DOHH2 (cell line): ENCODE measurements around the gene LCP2.

ENCODE experiments used
- H3F3A ChIP-seq: fragments of 200-600 bp; sonication (generic), shearing (Covaris generic); 2 replicates; pipeline ENCODE4 v1.6.0; 2016; ENCODE audit warnings: antibody characterized with exemption, mild to moderate bottlenecking; ENCODE audit not compliant: control insufficient read depth, insufficient read depth
- H3K27ac ChIP-seq: fragments of 200-600 bp; sonication (generic); 2 replicates; pipeline ENCODE4 v1.5.1; 2014; ENCODE audit warnings: low read depth, mild to moderate bottlenecking, low read length, moderate library complexity
- H3K27me3 ChIP-seq: fragments of 200-600 bp; sonication (generic); 2 replicates; pipeline ENCODE4 v1.6.1; 2014; ENCODE audit warnings: mild to moderate bottlenecking, low read length, mixed read lengths; ENCODE audit not compliant: control insufficient read depth
- H3K36me3 ChIP-seq: fragments of 200-600 bp; sonication (generic); 2 replicates; pipeline ENCODE4 v1.6.1; 2014; ENCODE audit warnings: mild to moderate bottlenecking, low read length, moderate library complexity, mixed read lengths; ENCODE audit not compliant: control insufficient read depth
- H3K4me1 ChIP-seq: fragments of 200-600 bp; sonication (generic); 2 replicates; pipeline ENCODE4 v1.6.1; 2014; ENCODE audit warnings: mild to moderate bottlenecking, low read length, mixed read lengths; ENCODE audit not compliant: control insufficient read depth
- H3K4me2 ChIP-seq: fragments of 200-600 bp; sonication (generic); 2 replicates; pipeline ENCODE4 v1.6.0; 2014; ENCODE audit warnings: mild to moderate bottlenecking, low read length, moderate library complexity
- H3K4me3 ChIP-seq: fragments of 200-600 bp; sonication (generic); 2 replicates; pipeline ENCODE4 v1.5.1; 2014; ENCODE audit warnings: mild to moderate bottlenecking, low read length, mixed read lengths
- H3K79me2 ChIP-seq: fragments of 200-600 bp; sonication (generic); 2 replicates; pipeline ENCODE4 v1.6.1; 2014; ENCODE audit warnings: mild to moderate bottlenecking, low read length, mixed read lengths; ENCODE audit not compliant: control insufficient read depth
- H3K9me2 ChIP-seq: fragments of 200-600 bp; sonication (generic); replicated peaks from 2 replicates; pipeline ENCODE4 v1.6.1; 2014; ENCODE audit warnings: mild to moderate bottlenecking, low read length, mixed read lengths; ENCODE audit not compliant: control insufficient read depth
- H3K9me3 ChIP-seq: fragments of 200-600 bp; sonication (generic); 2 replicates; pipeline ENCODE4 v1.6.1; 2014; ENCODE audit warnings: antibody characterized with exemption, low read length, mixed read lengths; ENCODE audit not compliant: control insufficient read depth, insufficient read depth
- H4K20me1 ChIP-seq: fragments of 200-600 bp; sonication (generic); 2 replicates; pipeline ENCODE4 v1.6.0; 2014; ENCODE audit warnings: low read depth, mild to moderate bottlenecking, antibody characterized with exemption, low read length, moderate library complexity; ENCODE audit not compliant: control insufficient read depth, insufficient read depth
- CTCF ChIP-seq: fragments of 200-600 bp; sonication (generic); IDR thresholded peaks from one replicate; pipeline ENCODE4 v1.5.1; 2014; ENCODE audit warnings: antibody characterized with exemption, mild to moderate bottlenecking, low read depth, low read length; ENCODE audit not compliant: poor library complexity, severe bottlenecking
- EZH2phosphoT487 ChIP-seq: fragments of 200-600 bp; sonication (generic); IDR thresholded peaks from 2 replicates; pipeline ENCODE4 v1.6.1; 2017; ENCODE audit warnings: borderline replicate concordance, mild to moderate bottlenecking, antibody characterized with exemption, low read length, moderate library complexity, mixed read lengths

LCP2 gene

DNA sequence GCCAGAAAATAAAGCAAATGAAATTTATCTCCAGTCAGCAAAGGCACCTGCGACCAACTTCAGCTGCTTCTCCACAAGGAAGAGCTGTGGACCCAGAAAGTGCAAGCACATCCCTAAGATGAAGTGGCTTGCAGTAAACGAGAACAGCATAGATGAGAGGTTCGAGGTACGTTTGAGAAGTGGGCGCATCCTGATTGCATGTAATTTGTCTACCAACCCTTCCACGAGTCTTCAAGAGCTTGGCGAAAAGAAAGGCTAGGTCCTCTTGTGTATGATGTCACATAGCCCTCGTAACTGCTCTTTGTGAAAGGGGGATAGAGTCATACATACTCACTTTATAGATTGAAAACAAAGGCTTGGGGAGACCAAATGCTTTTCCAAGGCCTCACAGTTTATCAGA is 6.0 kb upstream of the LCP2 start:
- Histone ChIP-seq H3K27ac (no peak overlapping the region), H3K4me2 (no peak overlapping the region), H3K4me1 (peaks cover 8% of the 10 kb centered on the region), H3K36me3 (no peaks in the 10 kb centered on the region), H3K79me2 (no peaks in the 10 kb centered on the region), H4K20me1 (no peaks in the 10 kb centered on the region), H3F3A (no peaks in the 10 kb centered on the region), H3K4me3 (no peak overlapping the region), H3K9me3 (no peaks in the 10 kb centered on the region), H3K9me2 (no peaks in the 10 kb centered on the region), H3K27me3 (0 out of 2 replicates have a peak, but pooled peaks cover 9% of the 10 kb centered on the region)
- no peak for TF ChIP-seq EZH2phosphoT487
- TF ChIP-seq CTCF, result no peak

- no peaks in the 10 kb centered on the region for H3K9me2 ChIP-seq
- peaks cover 8% of the 10 kb centered on the region for H3K4me1 ChIP-seq
- no peak overlapping the region; the same call in 1 of the 2 replicates for H3K4me2 ChIP-seq
- no peaks in the 10 kb centered on the region for H3K9me3 ChIP-seq
- no peaks in the 10 kb centered on the region for H3K36me3 ChIP-seq
- no peak overlapping the region for H3K27ac ChIP-seq
- H3K79me2 ChIP-seq, result no peaks in the 10 kb centered on the region
- TF ChIP-seq EZH2phosphoT487 (no peak), CTCF (no peak)
- H3F3A ChIP-seq, result no peaks in the 10 kb centered on the region
- H4K20me1 ChIP-seq, result no peaks in the 10 kb centered on the region
- H3K4me3 ChIP-seq, result no peak overlapping the region
- H3K27me3 ChIP-seq, result peaks cover 11% of the 10 kb centered on the region
Observed at GRCh38 chr5:170302653-170303501, 5.3 kb upstream of the LCP2 start.

- Histone ChIP-seq H3K4me1 (peaks cover 14% of the 10 kb centered on the region), H3K4me2 (no peak overlapping the region), H3K4me3 (no peak overlapping the region), H3K27me3 (peaks cover 19% of the 10 kb centered on the region), H3K9me2 (no peaks in the 10 kb centered on the region), H3F3A (no peaks in the 10 kb centered on the region), H3K36me3 (no peaks in the 10 kb centered on the region), H3K79me2 (no peaks in the 10 kb centered on the region), H4K20me1 (no peaks in the 10 kb centered on the region), H3K27ac (no peak overlapping the region), H3K9me3 (no peaks in the 10 kb centered on the region)
- no peak for TF ChIP-seq EZH2phosphoT487
- TF ChIP-seq CTCF, result no peak
Observed at GRCh38 chr5:170301981-170302652, 4.5 kb upstream of the LCP2 start.
